Keratinocyte (primary cell): ENCODE data around the gene TCF19.

ENCODE experiments used
- EZH2 ChIP-seq: IDR thresholded peaks from one replicate; pipeline ENCODE4 v1.6.1; 2012; ENCODE audit warnings: inconsistent platforms, mild to moderate bottlenecking, low read length, moderate library complexity
- TF ChIP-seq, protein P1 (sequence below), 3 experiments: IDR thresholded peaks in 1 of 3; conservative IDR thresholded peaks in 1 of 3; optimal IDR thresholded peaks in 1 of 3; 2 replicates in 2 of 3; 3 replicates in 1 of 3; pipeline versions ENCODE3 to v1.5.1; 2011; ENCODE audit warnings: low read length in 3 of 3, mild to moderate bottlenecking in 3 of 3, moderate library complexity in 2 of 3, control low read depth in 1 of 3, inconsistent platforms in 1 of 3; ENCODE audit not compliant: insufficient read depth in 2 of 3; ENCODE audit errors: extremely low read depth in 1 of 3

DNA sequence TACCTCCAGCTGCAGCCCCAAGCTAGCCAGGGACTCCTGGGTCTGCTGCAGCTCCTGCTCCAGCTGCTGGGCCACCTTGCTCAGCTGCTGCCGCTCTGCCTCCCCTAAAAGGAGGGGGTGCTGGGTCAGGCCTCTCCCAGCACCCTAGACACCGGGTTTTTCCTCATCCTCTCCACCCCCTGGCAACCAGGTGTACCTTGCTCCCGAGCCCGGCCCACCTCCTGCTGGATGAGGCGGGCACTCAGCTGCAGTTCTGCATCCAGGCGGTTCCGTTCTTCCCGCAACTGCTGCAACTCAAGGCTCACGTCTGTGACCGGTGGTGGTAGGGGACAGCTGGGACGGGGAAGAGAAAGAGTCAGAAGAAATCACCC is 13.4 kb upstream of the TCF19 start:
- TF ChIP-seq, protein P1, sequence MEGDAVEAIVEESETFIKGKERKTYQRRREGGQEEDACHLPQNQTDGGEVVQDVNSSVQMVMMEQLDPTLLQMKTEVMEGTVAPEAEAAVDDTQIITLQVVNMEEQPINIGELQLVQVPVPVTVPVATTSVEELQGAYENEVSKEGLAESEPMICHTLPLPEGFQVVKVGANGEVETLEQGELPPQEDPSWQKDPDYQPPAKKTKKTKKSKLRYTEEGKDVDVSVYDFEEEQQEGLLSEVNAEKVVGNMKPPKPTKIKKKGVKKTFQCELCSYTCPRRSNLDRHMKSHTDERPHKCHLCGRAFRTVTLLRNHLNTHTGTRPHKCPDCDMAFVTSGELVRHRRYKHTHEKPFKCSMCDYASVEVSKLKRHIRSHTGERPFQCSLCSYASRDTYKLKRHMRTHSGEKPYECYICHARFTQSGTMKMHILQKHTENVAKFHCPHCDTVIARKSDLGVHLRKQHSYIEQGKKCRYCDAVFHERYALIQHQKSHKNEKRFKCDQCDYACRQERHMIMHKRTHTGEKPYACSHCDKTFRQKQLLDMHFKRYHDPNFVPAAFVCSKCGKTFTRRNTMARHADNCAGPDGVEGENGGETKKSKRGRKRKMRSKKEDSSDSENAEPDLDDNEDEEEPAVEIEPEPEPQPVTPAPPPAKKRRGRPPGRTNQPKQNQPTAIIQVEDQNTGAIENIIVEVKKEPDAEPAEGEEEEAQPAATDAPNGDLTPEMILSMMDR (optimal IDR thresholded peaks at IDR 0.05 in 1 of 3, IDR thresholded peaks at IDR 0.05 in 1 of 3, conservative IDR thresholded peaks at IDR 0.05 in 1 of 3; ENCODE audit: extremely low read depth in 1 of 3, insufficient read depth in 2 of 3, low read length in 3 of 3): no peak
- no peak for TF ChIP-seq EZH2
